ENCODE data around the gene SLC25A13. TPM values are rescaled to one million over a fixed set of nuclear protein-coding genes. Genes with fewer than 3 reads are reported as not detected.

SLC25A13 gene
- polyA plus RNA-seq, 1 of the 3 experiments (the other 2 are of a cell fraction) = 16.0 TPM

DNA sequence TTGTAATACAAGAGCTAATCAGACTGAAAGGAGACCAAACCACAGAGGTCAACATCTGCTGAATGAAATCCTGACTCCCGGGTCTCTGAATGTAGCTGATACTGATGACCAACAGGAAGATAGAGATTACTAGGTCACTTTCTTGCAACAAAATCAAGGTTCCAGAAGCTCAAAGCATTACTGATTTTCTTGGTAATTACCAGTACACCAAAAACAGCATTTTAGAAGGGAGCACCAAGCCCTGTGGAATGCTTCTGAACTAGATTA lies 177.7 kb downstream of the SLC25A13 start (continued):
- TF ChIP-seq, protein P1, sequence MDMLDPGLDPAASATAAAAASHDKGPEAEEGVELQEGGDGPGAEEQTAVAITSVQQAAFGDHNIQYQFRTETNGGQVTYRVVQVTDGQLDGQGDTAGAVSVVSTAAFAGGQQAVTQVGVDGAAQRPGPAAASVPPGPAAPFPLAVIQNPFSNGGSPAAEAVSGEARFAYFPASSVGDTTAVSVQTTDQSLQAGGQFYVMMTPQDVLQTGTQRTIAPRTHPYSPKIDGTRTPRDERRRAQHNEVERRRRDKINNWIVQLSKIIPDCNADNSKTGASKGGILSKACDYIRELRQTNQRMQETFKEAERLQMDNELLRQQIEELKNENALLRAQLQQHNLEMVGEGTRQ (IDR thresholded peaks at IDR 0.05; ENCODE audit: borderline replicate concordance, low read depth, low read length) = no peak
- TF ChIP-seq TCF12 (IDR thresholded peaks at IDR 0.05) (no peak), RAD21 (IDR thresholded peaks at IDR 0.05; ENCODE audit: low read length) (no peak), REST (IDR thresholded peaks at IDR 0.05; ENCODE audit: low read depth, low read length) (no peak)
- TF ChIP-seq, protein P2, sequence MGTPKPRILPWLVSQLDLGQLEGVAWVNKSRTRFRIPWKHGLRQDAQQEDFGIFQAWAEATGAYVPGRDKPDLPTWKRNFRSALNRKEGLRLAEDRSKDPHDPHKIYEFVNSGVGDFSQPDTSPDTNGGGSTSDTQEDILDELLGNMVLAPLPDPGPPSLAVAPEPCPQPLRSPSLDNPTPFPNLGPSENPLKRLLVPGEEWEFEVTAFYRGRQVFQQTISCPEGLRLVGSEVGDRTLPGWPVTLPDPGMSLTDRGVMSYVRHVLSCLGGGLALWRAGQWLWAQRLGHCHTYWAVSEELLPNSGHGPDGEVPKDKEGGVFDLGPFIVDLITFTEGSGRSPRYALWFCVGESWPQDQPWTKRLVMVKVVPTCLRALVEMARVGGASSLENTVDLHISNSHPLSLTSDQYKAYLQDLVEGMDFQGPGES (IDR thresholded peaks at IDR 0.05; ENCODE audit: low read depth, low read length) = no peak

DNA sequence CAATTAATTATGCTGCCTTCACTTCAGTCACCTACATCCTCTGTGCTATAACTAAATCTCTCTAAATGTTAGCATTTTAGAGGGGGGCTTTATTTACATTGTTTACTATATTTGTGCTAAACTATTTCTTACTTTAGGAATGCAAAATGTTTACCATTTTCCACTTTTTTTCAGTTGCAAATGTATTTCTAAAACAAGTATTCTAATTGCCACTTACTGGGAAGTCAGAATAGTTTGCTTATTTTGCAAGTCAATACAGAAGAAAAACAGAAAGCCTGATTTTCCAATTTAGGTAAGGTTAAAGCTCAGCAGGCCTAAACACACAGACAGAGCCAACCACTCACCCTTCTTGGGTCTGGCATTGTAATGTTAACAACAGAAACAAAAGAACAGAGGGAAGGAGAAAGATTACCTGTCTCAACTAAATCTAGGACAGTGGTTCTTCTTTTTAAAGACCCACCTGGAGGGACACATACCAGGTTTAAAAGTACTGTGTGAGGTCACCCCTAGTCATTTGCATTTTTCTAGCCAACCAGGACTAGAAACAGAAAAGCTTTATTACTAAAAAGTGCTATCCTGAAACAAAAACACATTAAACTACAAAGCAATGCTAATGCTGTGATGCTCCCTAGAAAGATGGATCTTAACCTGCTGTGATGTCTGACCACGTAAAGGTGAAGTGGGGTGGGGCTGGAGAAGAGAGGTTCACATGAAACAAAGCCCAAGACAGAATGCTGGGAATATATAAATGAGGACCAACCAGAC lies 178.2 kb downstream of the SLC25A13 start:
- Histone ChIP-seq H3F3A (replicated peaks; ENCODE audit: insufficient read depth) (no peaks in the 10 kb centered on the region), H4K20me1 (ENCODE audit: insufficient read depth) (no peaks in the 10 kb centered on the region), H3K4me1 (ENCODE audit: control insufficient read depth in 1 of 2, insufficient read depth in 2 of 2, low read depth in 1 of 2, low read length in 1 of 2) (no peaks in the 10 kb centered on the region), H3K9me3 (no peaks in the 10 kb centered on the region), H3K27me3 (ENCODE audit: insufficient read depth) (no peaks in the 10 kb centered on the region), H3K4me3 (ENCODE audit: low read depth in 2 of 2, low read length in 1 of 2) (no peak overlapping the region), H2AFZ (ENCODE audit: low read depth) (no peak overlapping the region), H3K79me2 (ENCODE audit: insufficient read depth) (no peaks in the 10 kb centered on the region), H3K9me2 (no peaks in the 10 kb centered on the region), H3K36me3 (replicated peaks in 1 of 2; ENCODE audit: control insufficient read depth in 1 of 2, insufficient read depth in 2 of 2, low read length in 1 of 2) (peaks cover 41 to 65% of the 10 kb centered on the region in 2 experiments), H3K4me2 (no peak overlapping the region), H3K27ac (ENCODE audit: low read depth in 2 of 2, low read length in 1 of 2) (no peak overlapping the region), H3K9ac (no peak overlapping the region)
- POLR2A ChIA-PET = no interaction called here
- 96% methylated on average over 1 of the region's 1 CpG for WGBS (ENCODE audit: low lambda C conversion rate)
- CTCF ChIA-PET = interaction anchor here (2.1 kb wide), 1 partner anchor 13 kb away, joined by 7 read pairs; no protein-coding TSS in a partner anchor
- no peak for DNase-seq
- TF ChIP-seq NRF1 (IDR thresholded peaks at IDR 0.05; ENCODE audit: low read depth, low read length) = no peak
- no peak for TF ChIP-seq MEF2A (IDR thresholded peaks at IDR 0.05; ENCODE audit: borderline replicate concordance, low read depth)
- TF ChIP-seq, protein P3, sequence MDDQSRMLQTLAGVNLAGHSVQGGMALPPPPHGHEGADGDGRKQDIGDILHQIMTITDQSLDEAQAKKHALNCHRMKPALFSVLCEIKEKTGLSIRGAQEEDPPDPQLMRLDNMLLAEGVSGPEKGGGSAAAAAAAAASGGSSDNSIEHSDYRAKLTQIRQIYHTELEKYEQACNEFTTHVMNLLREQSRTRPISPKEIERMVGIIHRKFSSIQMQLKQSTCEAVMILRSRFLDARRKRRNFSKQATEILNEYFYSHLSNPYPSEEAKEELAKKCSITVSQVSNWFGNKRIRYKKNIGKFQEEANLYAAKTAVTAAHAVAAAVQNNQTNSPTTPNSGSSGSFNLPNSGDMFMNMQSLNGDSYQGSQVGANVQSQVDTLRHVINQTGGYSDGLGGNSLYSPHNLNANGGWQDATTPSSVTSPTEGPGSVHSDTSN (IDR thresholded peaks at IDR 0.05) = no peak
- TF ChIP-seq POLR2AphosphoS5 (IDR thresholded peaks at IDR 0.05; ENCODE audit: low read depth, low read length) = no peak
- no peak for TF ChIP-seq USF1 (IDR thresholded peaks at IDR 0.05; ENCODE audit: borderline replicate concordance, low read depth)
- no peak for TF ChIP-seq RFX5 (IDR thresholded peaks at IDR 0.05; ENCODE audit: low read length)
- TF ChIP-seq SMC3 (IDR thresholded peaks at IDR 0.05; ENCODE audit: low read depth, low read length) = no peak
- no peak for TF ChIP-seq ZBTB33 (IDR thresholded peaks at IDR 0.05; ENCODE audit: borderline replicate concordance, low read depth)
- TF ChIP-seq GABPA (IDR thresholded peaks at IDR 0.05; ENCODE audit: low read depth) = no peak
- TF ChIP-seq REST (IDR thresholded peaks at IDR 0.05; ENCODE audit: low read depth, low read length) = no peak
- no peak for TF ChIP-seq JUND (IDR thresholded peaks at IDR 0.05)
- TF ChIP-seq CHD2 (IDR thresholded peaks at IDR 0.05; ENCODE audit: low read length, partially characterized antibody) = no peak
